GM12878 (cell line): ENCODE results near the gene STK39. TPM values are rescaled to one million over a fixed set of nuclear protein-coding genes. Genes with fewer than 3 reads are reported as not detected.

ENCODE experiments used
- ATAC-seq: fragments of 200-7000 bp; cut with Tn5 transposase; 3 replicates; pipeline ENCODE4 v1.9.1; 2020; ENCODE audit warnings: mild to moderate bottlenecking, moderate library complexity
- BruUV-seq: library from RNA; stranded (reverse); fragments of 400-500 nt; replicated peaks from 2 replicates; lab custom pipeline; 2021; lab: Mats Ljungman, UMichigan
- CTCF ChIA-PET: fragments of 300-600 bp; sonication (Branson Sonifier 250); formaldehyde crosslinking; extraction: SDS; loops from one replicate; lab custom pipeline; 2021; ENCODE audit warnings: inconsistent platforms; lab: Yijun Ruan, JAX
- POLR2A ChIA-PET: fragments of 350-600 bp; formaldehyde crosslinking; extraction: SDS; loops from one replicate; lab custom pipeline; 2021; ENCODE audit warnings: inconsistent platforms; lab: Charles Lee
- RAD21 ChIA-PET: fragments of 300-600 bp; sonication (Branson Sonifier 250); formaldehyde crosslinking; loops from one replicate; lab custom pipeline; 2023; ENCODE audit warnings: antibody characterized with exemption; ENCODE audit not compliant: unreplicated experiment; lab: Charles Lee
- SMC1A ChIA-PET: fragments of 300-600 bp; sonication (Branson Sonifier 250); formaldehyde crosslinking; loops from one replicate; lab custom pipeline; 2023; ENCODE audit not compliant: unreplicated experiment, uncharacterized antibody; lab: Charles Lee
- DNase-seq: peaks from one replicate; pipeline ENCODE4 v3.0.0-alpha.2; 2011; ENCODE audit warnings: low read depth, low spot score
- FAIRE-seq: peaks from 3 replicates; lab custom pipeline; 2011; peaks lifted over from hg19 to GRCh38; lab: Jason Lieb, UNC
- H2AFZ ChIP-seq: 2 replicates; pipeline ENCODE4 v1.6.0; 2011; ENCODE audit warnings: low read depth, low read length, control low read depth; ENCODE audit not compliant: control insufficient read depth
- H3K27ac ChIP-seq: 2 replicates; pipeline ENCODE4 v1.5.1; 2011; ENCODE audit warnings: control low read depth; ENCODE audit not compliant: control insufficient read depth, insufficient read depth
- H3K27me3 ChIP-seq, 2 experiments: replicated peaks in 1 of 2; 2 replicates each; pipeline versions ENCODE4 v1.6.0 to v1.6.1; 2011; ENCODE audit warnings: low read length in 1 of 2; ENCODE audit not compliant: control insufficient read depth in 2 of 2, insufficient read depth in 2 of 2
- H3K36me3 ChIP-seq, 2 experiments: 2 replicates each; pipeline ENCODE4 v1.5.1; 2011; ENCODE audit warnings: low read length in 1 of 2; ENCODE audit not compliant: control insufficient read depth in 2 of 2, insufficient read depth in 2 of 2
- H3K4me1 ChIP-seq: 2 replicates; pipeline ENCODE4 v1.6.1; 2011; ENCODE audit warnings: mild to moderate bottlenecking, low read length, moderate library complexity, mixed read lengths; ENCODE audit not compliant: control insufficient read depth, insufficient read depth
- H3K4me2 ChIP-seq: 2 replicates; pipeline ENCODE4 v1.6.0; 2011; ENCODE audit warnings: control low read depth; ENCODE audit not compliant: control insufficient read depth, insufficient read depth
- H3K4me3 ChIP-seq: fragments of 200-600 bp; sonication (generic); 2 replicates; pipeline ENCODE4 v1.5.1; 2016
- H3K79me2 ChIP-seq: 2 replicates; pipeline ENCODE4 v1.6.0; 2011; ENCODE audit warnings: low read length; ENCODE audit not compliant: control insufficient read depth, insufficient read depth
- H3K9ac ChIP-seq: 2 replicates; pipeline ENCODE4 v1.8.0; 2011; ENCODE audit warnings: low read length, control low read depth, mixed read lengths; ENCODE audit not compliant: control insufficient read depth, insufficient read depth
- H3K9me3 ChIP-seq: replicated peaks from 3 replicates; pipeline ENCODE4 v1.5.1; 2011; ENCODE audit warnings: mild to moderate bottlenecking, low read length; ENCODE audit not compliant: control insufficient read depth, insufficient read depth
- H4K20me1 ChIP-seq: 2 replicates; pipeline ENCODE4 v1.6.0; 2011; ENCODE audit not compliant: control insufficient read depth, insufficient read depth
- CBX5 ChIP-seq: sonication (generic); IDR thresholded peaks from 2 replicates; pipeline ENCODE4 v1.6.1; 2016; ENCODE audit warnings: low read depth, moderate library complexity, mild to moderate bottlenecking, inconsistent platforms
- CHD2 ChIP-seq: IDR thresholded peaks from 2 replicates; pipeline ENCODE4 v1.6.1; 2011; ENCODE audit warnings: low read depth, low read length, improper control_type of control experiment, borderline replicate concordance
- DPF2 ChIP-seq: fragments of 450-650 bp; IDR thresholded peaks from 2 replicates; pipeline ENCODE4 v1.6.1; 2017; ENCODE audit warnings: mild to moderate bottlenecking
- EED ChIP-seq: sonication (generic); IDR thresholded peaks from 2 replicates; pipeline ENCODE4 v1.6.1; 2016; ENCODE audit warnings: antibody characterized with exemption, low read depth
- EP300 ChIP-seq, 2 experiments: fragments of 150-350 bp in 1 of 2; IDR thresholded peaks; 2 replicates each; pipeline ENCODE4 v1.6.1; 2011 to 2012; ENCODE audit warnings: low read depth in 2 of 2, low read length in 2 of 2, borderline replicate concordance in 1 of 2, improper control_type of control experiment in 1 of 2, inconsistent platforms in 1 of 2; ENCODE audit not compliant: control insufficient read depth in 1 of 2
- ESRRA ChIP-seq: IDR thresholded peaks from 2 replicates; pipeline ENCODE4 v1.6.1; 2012; ENCODE audit warnings: mild to moderate bottlenecking, low read length, improper control_type of control experiment
- EZH2 ChIP-seq: IDR thresholded peaks from 2 replicates; pipeline ENCODE4 v1.6.1; 2012; ENCODE audit warnings: low read depth, mild to moderate bottlenecking, control low read depth, inconsistent platforms, low read length, borderline replicate concordance; ENCODE audit not compliant: control insufficient read depth
- FOXM1 ChIP-seq: IDR thresholded peaks from 2 replicates; pipeline ENCODE4 v1.6.1; 2012; ENCODE audit warnings: low read depth, mild to moderate bottlenecking, inconsistent platforms, low read length, moderate library complexity
- MEF2A ChIP-seq: IDR thresholded peaks from 2 replicates; pipeline ENCODE4 v1.6.1; 2011; ENCODE audit warnings: low read depth, mild to moderate bottlenecking, low read length, moderate library complexity; ENCODE audit not compliant: insufficient read depth
- PAX5 ChIP-seq: IDR thresholded peaks from 2 replicates; pipeline ENCODE4 v1.6.1; 2011; ENCODE audit warnings: low read depth, low read length, borderline replicate concordance
- RAD21 ChIP-seq: IDR thresholded peaks from 2 replicates; pipeline ENCODE4 v1.6.1; 2011; ENCODE audit warnings: mild to moderate bottlenecking, low read depth, low read length, moderate library complexity; ENCODE audit not compliant: insufficient read depth
- RELA ChIP-seq: fragments of 450-650 bp; IDR thresholded peaks from 2 replicates; pipeline ENCODE4 v1.8.0; 2014; ENCODE audit warnings: borderline replicate concordance; ENCODE audit not compliant: partially characterized antibody
- SP1 ChIP-seq: IDR thresholded peaks from one replicate; pipeline ENCODE4 v1.6.1; 2011; ENCODE audit warnings: low read depth, low read length
- SPI1 ChIP-seq: IDR thresholded peaks from 2 replicates; pipeline ENCODE4 v1.6.1; 2011; ENCODE audit warnings: low read depth, mild to moderate bottlenecking, low read length, moderate library complexity, borderline replicate concordance; ENCODE audit not compliant: insufficient read depth
- TCF12 ChIP-seq: IDR thresholded peaks from 2 replicates; pipeline ENCODE4 v1.6.1; 2011; ENCODE audit warnings: low read depth, mild to moderate bottlenecking, low read length
- ZBTB33 ChIP-seq: fragments of 450-650 bp; IDR thresholded peaks from 2 replicates; pipeline ENCODE4 v1.6.1; 2017; ENCODE audit warnings: mild to moderate bottlenecking
- ZNF207 ChIP-seq: fragments of 450-650 bp; IDR thresholded peaks from 2 replicates; pipeline ENCODE4 v1.6.1; 2014; ENCODE audit warnings: antibody characterized with exemption, mild to moderate bottlenecking, borderline replicate concordance
- ZNF622 ChIP-seq: fragments of 450-650 bp; IDR thresholded peaks from 2 replicates; pipeline ENCODE4 v1.6.1; 2017; ENCODE audit warnings: mild to moderate bottlenecking, inconsistent platforms
- ZSCAN29 ChIP-seq: fragments of 450-650 bp; IDR thresholded peaks from 2 replicates; pipeline ENCODE4 v1.6.1; 2017; ENCODE audit warnings: mild to moderate bottlenecking, moderate library complexity
- WGBS: methylation state at CpG from one replicate; pipeline ENCODE4 v1.1.6; 2016; ENCODE audit warnings: low lambda C conversion rate; ENCODE audit not compliant: insufficient replicate concordance, insufficient coverage; ENCODE audit errors: missing lambda C conversion rate; 5-methylcytosine and 5-hydroxymethylcytosine counted together
- in situ Hi-C: fragments of 300-500 bp; cut with MboI; formaldehyde crosslinking; loops from 9 replicates; pipeline ENCODE4 v1.14.3; 2018; ENCODE audit warnings: mixed read lengths
- intact Hi-C: fragments of 100-400 bp; cut with micrococcal nuclease; formaldehyde crosslinking; loops from one replicate; pipeline ENCODE4 v1.14.2; 2022; ENCODE audit not compliant: unreplicated experiment
- polyA plus RNA-seq, 11 experiments: library from polyadenylated mRNA; depleted of rRNA in 4 of 11; unstranded in 6 of 11; stranded (reverse) in 5 of 11; fragments of >200 nt; fragmentation: Nextera tagmentation in 4 of 11; fragmentation: Illumina TruSeq in 1 of 11; extraction: Ambion mirVana in 4 of 11; extraction: Trizol in 1 of 11; gene quantifications; 1 replicate in 1 of 11; 2 replicates in 10 of 11; pipeline versions ENCODE4 v1.2.1 to v1.2.3, GENCODE V29; 2011 to 2016; ENCODE audit warnings: inconsistent platforms in 2 of 11, missing spikeins in 2 of 11, low read depth in 1 of 11
- total RNA-seq, 4 experiments: library from RNA; depleted of rRNA in 3 of 4; stranded (reverse); fragments of >200 nt in 3 of 4; fragmentation: Illumina TruSeq in 1 of 4; extraction: Trizol in 1 of 4; gene quantifications; 2 replicates each; pipeline versions ENCODE4 v1.2.1 to v1.2.3, GENCODE V29; 2013 to 2021

The STK39 gene
- total and polyA plus RNA-seq, 10 of the 15 experiments (the other 5 are each of a cell fraction or from before 2014, with no cell fraction given) = 0.03 to 0.21 (median 0.07) TPM; not detected in 5

DNA sequence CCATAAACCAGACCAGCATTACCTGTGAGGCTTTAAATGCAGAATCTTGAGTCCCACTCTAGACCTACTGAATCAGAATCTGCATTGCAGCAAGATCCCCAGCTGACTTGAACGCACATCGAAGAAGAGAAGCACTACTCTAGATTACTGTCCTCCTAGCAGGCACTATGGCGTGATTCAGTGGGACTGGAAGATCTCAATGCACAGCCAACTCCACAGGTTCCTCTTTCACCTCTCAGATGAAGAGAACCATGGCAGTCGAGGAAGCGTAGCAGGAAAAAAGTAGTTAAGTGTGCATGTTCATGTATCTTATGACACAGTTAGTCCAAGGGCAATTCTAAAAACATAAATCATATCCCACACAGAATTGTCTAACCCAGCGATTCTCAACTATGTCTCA is 97.4 kb downstream of the STK39 start:
- CTCF ChIA-PET = no interaction called here
- FAIRE-seq (no peak), ATAC-seq (no peak), DNase-seq (no peak)
- H4K20me1 ChIP-seq = no peaks in the 10 kb centered on the region
- no peak for TF ChIP-seq ESRRA
- no peak for TF ChIP-seq ZNF207
- TF ChIP-seq SPI1 = no peak
- TF ChIP-seq CBX5 = no peak
- TF ChIP-seq PAX5 = no peak
- no peak for TF ChIP-seq CHD2
- no peak for TF ChIP-seq ZBTB33
- no peak for TF ChIP-seq RELA
- TF ChIP-seq TCF12 = no peak
- TF ChIP-seq DPF2 = no peak
- no peak for TF ChIP-seq EZH2
- TF ChIP-seq ZNF622 = no peak
- no peak for TF ChIP-seq RAD21
- no peak for TF ChIP-seq EED
- no peak for TF ChIP-seq MEF2A
- no peak for TF ChIP-seq SP1
- no peak for TF ChIP-seq ZSCAN29
- TF ChIP-seq EP300 (IDR thresholded peaks at IDR 0.05; ENCODE audit: borderline replicate concordance in 1 of 2, control insufficient read depth in 1 of 2, low read depth in 2 of 2, low read length in 2 of 2) = no peak
- no peak for TF ChIP-seq FOXM1
- no peaks in the 10 kb centered on the region for H3K79me2 ChIP-seq
- intact Hi-C loops (no loop called here), in situ Hi-C loops (no loop called here)
- 56% methylated on average over 6 of the region's 6 CpGs for WGBS
- RAD21 ChIA-PET = no interaction called here
- H2AFZ ChIP-seq = no peak overlapping the region
- no peaks in the 10 kb centered on the region for H3K9me3 ChIP-seq
- POLR2A ChIA-PET = no interaction called here
- no peak overlapping the region for H3K9ac ChIP-seq
- no peaks in the 10 kb centered on the region for H3K36me3 ChIP-seq
- H3K4me3 ChIP-seq = no peak overlapping the region
- no TSS peak for BruUV-seq
- no peaks in the 10 kb centered on the region for H3K4me1 ChIP-seq
- no peak overlapping the region for H3K4me2 ChIP-seq
- peaks cover 0 to 2% of the 10 kb centered on the region in 2 experiments; a peak in 3 of 4 replicates for H3K27me3 ChIP-seq
- SMC1A ChIA-PET = no interaction called here
- no peak overlapping the region for H3K27ac ChIP-seq
